Measurements from ENCODE around the gene CAVIN1.
"Not testable (repeated sequence)": the region's sequence is repeated elsewhere in the genome, so short reads cannot be mapped to it uniquely, and the experiment has no call there.

The CAVIN1 gene

DNA sequence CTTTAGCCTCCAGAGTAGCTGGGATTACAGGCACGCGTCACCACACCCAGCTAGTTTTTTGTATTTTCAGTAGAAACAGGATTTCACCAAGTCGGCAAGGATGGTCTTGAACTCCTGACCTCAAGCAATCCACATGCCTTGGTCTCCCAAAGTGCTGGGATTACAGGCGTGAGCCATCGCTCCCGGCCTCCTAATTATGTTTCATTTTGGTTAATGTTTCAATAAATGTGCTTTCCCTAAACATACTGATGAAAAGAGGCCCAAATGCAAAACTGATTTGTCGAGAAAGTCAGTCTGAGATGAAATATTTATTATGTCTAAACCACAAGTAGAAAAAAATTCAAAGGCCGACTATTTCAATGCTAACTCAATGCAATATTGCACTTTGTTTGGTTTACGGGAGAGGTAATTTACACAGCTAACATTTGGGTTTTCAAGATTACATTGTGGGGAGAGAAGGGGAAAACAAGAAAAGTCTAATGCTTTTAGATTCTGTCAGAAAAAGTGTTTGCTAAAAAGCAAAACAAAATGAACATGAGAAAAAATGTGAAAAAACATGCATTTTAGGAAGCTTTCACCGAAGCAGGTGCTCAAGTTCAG lies 44.6 kb downstream of the CAVIN1 start:
- Histone ChIP-seq H3K79me1 (ENCODE audit: low read length) (no peaks in the 10 kb centered on the region), H2AK5ac (ENCODE audit: low read length) (no peak overlapping the region), H3K27ac (ENCODE audit: low read depth, low read length) (no peak overlapping the region), H3K4me2 (ENCODE audit: low read length) (no peak overlapping the region), H3K79me2 (ENCODE audit: control insufficient read depth, insufficient read depth, low read length, poor library complexity) (no peaks in the 10 kb centered on the region), H3K4ac (ENCODE audit: low read depth, low read length) (no peak overlapping the region), H2AFZ (ENCODE audit: insufficient read depth, low read length, poor library complexity) (no peak overlapping the region), H4K12ac (ENCODE audit: low read depth, low read length) (no peak overlapping the region), H2BK12ac (ENCODE audit: low read length) (no peak overlapping the region), H3K9me3 (ENCODE audit: insufficient read depth, low read depth, low read length) (no peaks in the 10 kb centered on the region), H4K8ac (ENCODE audit: low read depth, low read length) (no peak overlapping the region), H3K18ac (ENCODE audit: low read length) (no peak overlapping the region), H2BK120ac (ENCODE audit: insufficient read depth, low read length, poor library complexity) (no peak overlapping the region), H3K27me3 (ENCODE audit: insufficient read depth, low read length) (no peaks in the 10 kb centered on the region), H3K14ac (ENCODE audit: low read length) (no peak overlapping the region), H2BK5ac (ENCODE audit: low read depth, low read length, poor library complexity) (no peak overlapping the region), H3K4me1 (ENCODE audit: control insufficient read depth in 1 of 2, insufficient read depth in 2 of 2, low read length in 2 of 2) (no peaks in the 10 kb centered on the region), H3K9ac (ENCODE audit: low read length) (no peak overlapping the region), H4K91ac (ENCODE audit: low read depth, low read length) (no peak overlapping the region), H3K4me3 (ENCODE audit: low read depth, low read length) (no peak overlapping the region), H3K36me3 (ENCODE audit: control insufficient read depth in 1 of 2, insufficient read depth in 2 of 2, low read length in 2 of 2) (no peaks in the 10 kb centered on the region), H3K23ac (ENCODE audit: low read length) (no peak overlapping the region)
- no peak for DNase-seq
- no CpG with 5 or more reads among the region's 10 CpGs for WGBS (ENCODE audit: extremely low coverage, insufficient coverage, insufficient read length)

- H4K8ac ChIP-seq (ENCODE audit: low read depth, low read length) = no peak overlapping the region
- no peak overlapping the region for H4K12ac ChIP-seq (ENCODE audit: low read depth, low read length)
- no peak overlapping the region for H2BK12ac ChIP-seq (ENCODE audit: low read length)
- no peak overlapping the region for H4K91ac ChIP-seq (ENCODE audit: low read depth, low read length)
- H2BK120ac ChIP-seq (ENCODE audit: insufficient read depth, low read length, poor library complexity) = no peak overlapping the region
- no peak for DNase-seq
- no CpG with 5 or more reads among the region's 1 CpG for WGBS (ENCODE audit: extremely low coverage, insufficient coverage, insufficient read length)
- no peak overlapping the region for H3K9ac ChIP-seq (ENCODE audit: low read length)
- no peak overlapping the region for H3K27ac ChIP-seq (ENCODE audit: low read depth, low read length)
- no peak overlapping the region for H3K4me3 ChIP-seq (ENCODE audit: low read depth, low read length)
- no peaks in the 10 kb centered on the region for H3K9me3 ChIP-seq (ENCODE audit: insufficient read depth, low read depth, low read length)
- H3K4me2 ChIP-seq (ENCODE audit: low read length) = no peak overlapping the region
- no peaks in the 10 kb centered on the region for H3K79me2 ChIP-seq (ENCODE audit: control insufficient read depth, insufficient read depth, low read length, poor library complexity)
- H3K14ac ChIP-seq (ENCODE audit: low read length) = no peak overlapping the region
- no peak overlapping the region for H2BK5ac ChIP-seq (ENCODE audit: low read depth, low read length, poor library complexity)
- H3K79me1 ChIP-seq (ENCODE audit: low read length) = no peaks in the 10 kb centered on the region
- no peaks in the 10 kb centered on the region for H3K4me1 ChIP-seq (ENCODE audit: control insufficient read depth in 1 of 2, insufficient read depth in 2 of 2, low read length in 2 of 2)
- H2AFZ ChIP-seq (ENCODE audit: insufficient read depth, low read length, poor library complexity) = no peak overlapping the region
- no peak overlapping the region for H3K23ac ChIP-seq (ENCODE audit: low read length)
- H2AK5ac ChIP-seq (ENCODE audit: low read length) = no peak overlapping the region
- no peaks in the 10 kb centered on the region for H3K27me3 ChIP-seq (ENCODE audit: insufficient read depth, low read length)
- no peak overlapping the region for H3K18ac ChIP-seq (ENCODE audit: low read length)
- no peak overlapping the region for H3K4ac ChIP-seq (ENCODE audit: low read depth, low read length)
- H3K36me3 ChIP-seq (ENCODE audit: control insufficient read depth in 1 of 2, insufficient read depth in 2 of 2, low read length in 2 of 2) = peaks cover 0 to 2% of the 10 kb centered on the region in 2 experiments
Measured at GRCh38 chr17:42373896-42374295, 49.2 kb downstream of the CAVIN1 start.

DNA sequence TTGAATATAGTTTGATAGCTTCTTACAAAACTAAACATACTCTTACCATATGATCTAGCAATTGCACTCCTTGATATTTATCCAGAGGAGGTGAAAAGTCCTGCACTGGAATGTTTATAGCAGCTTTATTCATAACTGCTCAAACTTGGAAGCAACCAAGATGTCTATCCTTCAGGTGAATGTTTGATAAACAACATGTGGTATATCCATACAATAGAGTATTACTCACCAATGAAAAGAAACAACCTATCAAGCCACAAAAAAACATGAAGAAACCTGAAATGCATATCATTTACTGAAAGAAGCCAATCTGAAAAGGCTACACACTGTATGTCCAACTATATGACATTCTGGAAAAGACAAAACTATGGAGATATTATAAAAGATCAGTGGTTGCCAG lies 50.9 kb downstream of the CAVIN1 start:
- no peak overlapping the region for H4K91ac ChIP-seq (ENCODE audit: low read depth, low read length)

DNA sequence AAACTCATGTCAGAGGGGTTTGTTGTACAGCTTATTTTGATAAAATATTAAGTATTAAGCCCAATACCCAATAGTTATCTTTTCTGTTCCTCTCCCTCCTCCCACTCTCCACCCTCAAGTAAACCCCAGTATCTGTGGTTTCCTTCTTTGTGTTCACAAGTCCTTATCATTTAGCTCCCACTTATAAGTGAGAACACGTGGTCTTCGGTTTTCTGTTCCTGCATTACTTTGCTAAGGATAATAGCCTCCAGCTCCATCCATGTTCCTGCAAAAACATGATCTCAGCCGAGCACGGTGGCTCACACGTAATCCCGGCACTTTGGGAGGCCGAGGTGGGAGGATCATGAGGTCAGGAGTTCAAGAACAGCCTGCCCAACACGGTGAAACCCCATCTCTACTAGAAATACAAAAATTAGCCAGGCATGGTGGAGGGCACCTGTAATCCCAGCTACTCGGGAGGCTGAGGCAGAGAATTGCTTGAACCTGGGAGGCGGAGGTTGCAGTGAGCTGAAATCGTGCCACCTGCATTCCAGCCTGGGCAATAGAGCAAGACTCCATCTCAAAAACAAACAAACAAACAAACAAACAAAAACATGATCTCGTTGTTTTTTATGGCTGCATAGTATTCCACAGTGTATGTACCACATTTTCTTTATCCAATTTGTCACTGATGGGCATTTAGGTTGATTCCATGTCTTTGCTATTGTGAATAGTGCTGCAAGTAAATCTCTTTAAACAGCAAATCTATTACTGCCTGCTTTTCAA lies 54.1 kb downstream of the CAVIN1 start:
- H2BK5ac ChIP-seq (ENCODE audit: low read depth, low read length, poor library complexity); H3K79me1 ChIP-seq (ENCODE audit: low read length); H2BK120ac ChIP-seq (ENCODE audit: insufficient read depth, low read length, poor library complexity); H4K12ac ChIP-seq (ENCODE audit: low read depth, low read length); H2BK12ac ChIP-seq (ENCODE audit: low read length); H3K27me3 ChIP-seq (ENCODE audit: insufficient read depth, low read length); H2AK5ac ChIP-seq (ENCODE audit: low read length); H3K4me2 ChIP-seq (ENCODE audit: low read length); H3K23ac ChIP-seq (ENCODE audit: low read length); H3K27ac ChIP-seq (ENCODE audit: low read depth, low read length); H3K36me3 ChIP-seq (ENCODE audit: control insufficient read depth in 1 of 2, insufficient read depth in 2 of 2, low read length in 2 of 2); H3K4me1 ChIP-seq (ENCODE audit: control insufficient read depth in 1 of 2, insufficient read depth in 2 of 2, low read length in 2 of 2); H3K79me2 ChIP-seq (ENCODE audit: control insufficient read depth, insufficient read depth, low read length, poor library complexity); H4K91ac ChIP-seq (ENCODE audit: low read depth, low read length); H3K4me3 ChIP-seq (ENCODE audit: low read depth, low read length); H3K9me3 ChIP-seq (ENCODE audit: insufficient read depth, low read depth, low read length); H3K14ac ChIP-seq (ENCODE audit: low read length); H3K9ac ChIP-seq (ENCODE audit: low read length); H3K4ac ChIP-seq (ENCODE audit: low read depth, low read length); H4K8ac ChIP-seq (ENCODE audit: low read depth, low read length); H2AFZ ChIP-seq (ENCODE audit: insufficient read depth, low read length, poor library complexity); H3K18ac ChIP-seq (ENCODE audit: low read length); DNase-seq: not testable (repeated sequence)
- WGBS (ENCODE audit: extremely low coverage, insufficient coverage, insufficient read length) = no CpG with 5 or more reads among the region's 12 CpGs

More for the DNA sequence above, 50.9 kb downstream of the CAVIN1 start:
- H3K27ac ChIP-seq (ENCODE audit: low read depth, low read length) = no peak overlapping the region
- H3K79me2 ChIP-seq (ENCODE audit: control insufficient read depth, insufficient read depth, low read length, poor library complexity) = no peaks in the 10 kb centered on the region
- H3K9ac ChIP-seq (ENCODE audit: low read length) = no peak overlapping the region
- no peak overlapping the region for H3K4ac ChIP-seq (ENCODE audit: low read depth, low read length)
- no peak overlapping the region for H4K8ac ChIP-seq (ENCODE audit: low read depth, low read length)
- no peak overlapping the region for H3K4me2 ChIP-seq (ENCODE audit: low read length)
- H2BK5ac ChIP-seq (ENCODE audit: low read depth, low read length, poor library complexity) = no peak overlapping the region
- H2AK5ac ChIP-seq (ENCODE audit: low read length) = no peak overlapping the region
- H2BK120ac ChIP-seq (ENCODE audit: insufficient read depth, low read length, poor library complexity) = no peak overlapping the region
- no peak overlapping the region for H2AFZ ChIP-seq (ENCODE audit: insufficient read depth, low read length, poor library complexity)
- H3K9me3 ChIP-seq (ENCODE audit: insufficient read depth, low read depth, low read length) = no peaks in the 10 kb centered on the region
- no peak overlapping the region for H4K12ac ChIP-seq (ENCODE audit: low read depth, low read length)
- H3K36me3 ChIP-seq (ENCODE audit: control insufficient read depth in 1 of 2, insufficient read depth in 2 of 2, low read length in 2 of 2) = peaks cover 0 to 2% of the 10 kb centered on the region in 2 experiments
- H2BK12ac ChIP-seq (ENCODE audit: low read length) = no peak overlapping the region
- no peak overlapping the region for H3K18ac ChIP-seq (ENCODE audit: low read length)
- no peak overlapping the region for H3K14ac ChIP-seq (ENCODE audit: low read length)
- no peak for DNase-seq
- H3K79me1 ChIP-seq (ENCODE audit: low read length) = no peaks in the 10 kb centered on the region
- no peak overlapping the region for H3K23ac ChIP-seq (ENCODE audit: low read length)
- no peak overlapping the region for H3K4me3 ChIP-seq (ENCODE audit: low read depth, low read length)
- H3K27me3 ChIP-seq (ENCODE audit: insufficient read depth, low read length) = no peaks in the 10 kb centered on the region
- H3K4me1 ChIP-seq (ENCODE audit: control insufficient read depth in 1 of 2, insufficient read depth in 2 of 2, low read length in 2 of 2) = peaks cover 0 to 2% of the 10 kb centered on the region in 2 experiments

Data from trophoblast cell (in vitro differentiated cells and primary cell).